Muscle layer of duodenum (tissue), 2 donors: ENCODE measurements around the gene CNOT3.
"Not testable (repeated sequence)": the region's sequence is repeated elsewhere in the genome, so short reads cannot be mapped to it uniquely, and the experiment has no call there.

Source experiments
- H3K27ac ChIP-seq: one replicate; pipeline ENCODE4 v1.7.0; 2013; ENCODE audit warnings: mild to moderate bottlenecking, low read length
- H3K27me3 ChIP-seq: one replicate; pipeline ENCODE4 v1.7.0; 2013; ENCODE audit warnings: low read depth, mild to moderate bottlenecking, control low read depth, low read length
- H3K36me3 ChIP-seq, 2 donors: one replicate each; pipeline ENCODE4 v1.7.0; 2013; ENCODE audit warnings: low read length in 2 of 2, control low read depth in 1 of 2, mild to moderate bottlenecking in 1 of 2; ENCODE audit not compliant: insufficient read depth in 2 of 2, control insufficient read depth in 1 of 2
- H3K4me1 ChIP-seq, 2 donors: one replicate each; pipeline ENCODE4 v1.7.0; 2013; ENCODE audit warnings: low read length in 2 of 2, mild to moderate bottlenecking in 2 of 2, control low read depth in 1 of 2, moderate library complexity in 1 of 2; ENCODE audit not compliant: insufficient read depth in 2 of 2, control insufficient read depth in 1 of 2
- H3K4me3 ChIP-seq, 2 donors: one replicate each; pipeline ENCODE4 v1.7.0; 2013; ENCODE audit warnings: low read length in 2 of 2, low read depth in 1 of 2, mild to moderate bottlenecking in 1 of 2
- H3K9me3 ChIP-seq, 2 donors: one replicate each; pipeline ENCODE4 v1.7.0; 2013; ENCODE audit warnings: low read length in 2 of 2, control low read depth in 1 of 2, mild to moderate bottlenecking in 1 of 2; ENCODE audit not compliant: control insufficient read depth in 1 of 2
- donor health status: healthy.

Gene CNOT3

DNA sequence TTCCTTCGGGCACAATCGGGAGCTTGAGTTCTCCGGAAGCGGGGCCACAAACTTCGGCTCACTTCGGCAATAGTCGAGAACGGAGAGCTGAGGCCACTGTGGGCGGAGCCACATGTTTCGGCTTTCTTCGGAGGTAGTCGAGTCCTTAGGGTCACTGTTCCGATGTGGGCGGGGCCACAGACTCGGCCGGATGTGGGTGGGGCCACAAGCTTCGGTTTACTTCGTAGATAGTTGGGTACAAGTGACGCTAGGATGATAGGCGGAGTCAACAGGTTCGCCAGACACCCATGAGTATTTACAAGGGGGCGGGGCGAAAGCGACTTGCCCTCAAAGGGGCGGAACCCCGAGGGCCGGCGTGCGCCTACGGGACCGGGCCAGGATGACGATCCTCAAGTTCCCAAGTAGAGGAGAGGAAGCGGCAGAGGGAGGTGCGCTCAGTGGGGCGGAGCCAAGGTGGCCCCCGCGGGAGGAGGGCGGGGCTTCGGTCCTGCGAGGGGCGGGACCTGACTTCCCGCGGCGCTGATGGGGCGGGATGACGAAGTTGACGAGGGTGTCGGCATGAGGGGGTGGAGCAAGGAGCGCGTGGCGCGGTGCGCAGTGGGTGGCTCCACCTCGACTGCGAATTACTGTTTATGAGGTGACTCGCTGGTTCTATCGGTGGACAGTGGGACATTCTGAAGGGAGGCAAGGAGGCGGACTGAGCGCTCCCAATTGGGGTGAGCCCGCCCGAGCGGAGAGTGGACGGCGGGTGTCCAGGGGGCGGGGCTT, 52.4 kb downstream of the CNOT3 start:
- no peaks in the 10 kb centered on the region for H3K27me3 ChIP-seq
- H3K36me3 ChIP-seq: peaks cover 16 to 23% of the 10 kb centered on the region in 2 donors
- H3K9me3 ChIP-seq: no peaks in the 10 kb centered on the region
- H3K4me1 ChIP-seq: peaks cover 8 to 25% of the 10 kb centered on the region in 2 donors
- H3K27ac ChIP-seq: peak overlapping the region; percentile 96
- peak overlapping the region; percentile 59 to 90 for H3K4me3 ChIP-seq

GRCh38 chr19:54190503-54191010, 53.0 kb downstream of the CNOT3 start:
- Histone ChIP-seq H3K36me3 (peaks cover 16 to 23% of the 10 kb centered on the region in 2 donors), H3K4me1 (peaks cover 8 to 25% of the 10 kb centered on the region in 2 donors), H3K4me3 (peak overlapping the region; percentile 76 to 90), H3K27me3 (no peaks in the 10 kb centered on the region), H3K9me3 (no peaks in the 10 kb centered on the region), H3K27ac (peak overlapping the region; percentile 96)

DNA sequence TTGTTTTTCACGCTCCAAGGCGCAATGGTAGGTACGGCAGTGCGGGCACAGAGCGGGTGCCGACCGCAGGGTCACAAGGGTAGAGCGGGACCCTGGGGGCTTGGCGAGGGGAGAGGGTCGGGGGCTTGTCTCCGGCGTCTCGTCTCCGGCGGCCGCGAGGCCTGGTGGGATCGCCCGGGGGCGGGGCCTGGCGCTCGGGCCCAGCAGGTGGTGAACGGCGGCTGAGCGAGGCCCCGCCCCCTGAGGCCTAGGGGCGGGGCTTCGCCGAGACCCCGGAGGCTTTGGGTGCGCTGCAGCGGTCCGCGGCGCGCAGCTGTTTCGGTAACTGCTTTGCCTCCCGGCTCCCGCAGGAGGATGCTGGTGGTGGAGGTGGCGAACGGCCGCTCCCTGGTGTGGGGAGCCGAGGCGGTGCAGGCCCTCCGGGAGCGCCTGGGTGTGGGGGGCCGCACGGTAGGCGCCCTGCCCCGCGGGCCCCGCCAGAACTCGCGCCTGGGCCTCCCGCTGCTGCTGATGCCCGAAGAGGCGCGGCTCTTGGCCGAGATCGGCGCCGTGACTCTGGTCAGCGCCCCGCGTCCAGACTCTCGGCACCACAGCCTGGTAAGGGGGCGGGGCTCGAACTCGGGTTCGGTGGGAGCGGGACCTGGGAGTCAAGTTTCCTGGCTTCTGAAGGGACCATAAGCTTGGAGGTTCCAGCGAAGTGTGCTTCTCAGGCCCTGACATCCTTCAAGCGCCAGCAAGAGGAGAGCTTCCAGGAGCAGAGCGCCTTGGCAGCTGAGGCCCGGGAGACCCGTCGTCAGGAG, 53.6 kb downstream of the CNOT3 start, which contains the start of gene TSEN34:
Gene TSEN34 (plus strand): TSS at position 298 of the 800 bp plus-strand sequence. CDS start 57 bp downstream, at position 355.
- Histone ChIP-seq H3K4me3 (peak within 1 kb of the TSS; percentile 76 to 90), H3K27me3 (no peaks in the 10 kb centered on the region), H3K36me3 (peaks cover 16 to 23% of the 10 kb centered on the region in 2 donors), H3K4me1 (peaks cover 8 to 25% of the 10 kb centered on the region in 2 donors), H3K27ac (peak within 1 kb of the TSS; percentile 96), H3K9me3 (no peaks in the 10 kb centered on the region)

GRCh38 chr19:54191811-54192453, 54.4 kb downstream of the CNOT3 start:
- Histone ChIP-seq H3K36me3 (peaks cover 11 to 23% of the 10 kb centered on the region in 2 donors), H3K4me1 (peaks cover 8 to 25% of the 10 kb centered on the region in 2 donors), H3K9me3 (no peaks in the 10 kb centered on the region), H3K4me3 (peak overlapping the region; percentile 76 to 90), H3K27me3 (no peaks in the 10 kb centered on the region), H3K27ac (peak overlapping the region; percentile 96)

DNA sequence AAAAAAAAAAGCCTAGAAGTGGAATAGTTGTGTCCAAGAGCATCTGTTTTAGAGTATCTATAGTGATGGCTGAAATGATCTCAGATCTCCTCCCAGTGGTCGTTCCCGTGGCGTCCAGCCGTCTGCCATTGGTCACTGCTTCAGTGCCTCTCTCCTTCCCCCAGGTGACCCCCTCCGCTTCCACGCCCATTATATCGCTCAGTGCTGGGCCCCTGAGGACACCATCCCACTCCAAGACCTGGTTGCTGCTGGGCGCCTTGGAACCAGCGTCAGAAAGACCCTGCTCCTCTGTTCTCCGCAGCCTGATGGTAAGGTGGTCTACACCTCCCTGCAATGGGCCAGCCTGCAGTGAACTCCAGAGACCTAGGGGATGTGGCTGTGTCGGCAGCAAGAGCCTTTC, 55.4 kb downstream of the CNOT3 start:
- Histone ChIP-seq H3K9me3 (no peaks in the 10 kb centered on the region), H3K4me1 (peaks cover 8 to 24% of the 10 kb centered on the region in 2 donors), H3K36me3 (peaks cover 7 to 23% of the 10 kb centered on the region in 2 donors), H3K27ac (no peak overlapping the region), H3K27me3 (no peaks in the 10 kb centered on the region), H3K4me3 (no peak overlapping the region)

DNA sequence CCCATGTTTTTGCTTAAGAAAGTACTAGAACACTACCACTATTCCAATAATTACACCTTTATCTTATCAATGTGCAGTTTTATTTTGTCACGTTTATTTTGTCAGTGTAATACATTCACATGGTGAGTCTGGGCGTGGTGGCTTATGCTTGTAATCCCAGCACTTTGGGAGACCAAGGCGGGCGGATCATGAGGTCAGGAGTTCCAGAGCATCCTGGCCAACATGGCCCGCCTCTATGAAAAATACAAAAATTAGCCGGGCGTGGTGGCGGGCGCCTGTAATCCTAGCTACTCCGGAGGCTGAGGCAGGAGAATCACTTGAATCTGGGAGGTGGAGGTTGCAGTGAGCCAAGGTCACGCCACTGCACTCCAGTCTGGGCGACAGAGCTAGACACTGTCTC, 56.9 kb downstream of the CNOT3 start:
- H3K27me3 ChIP-seq, H3K9me3 ChIP-seq, H3K4me3 ChIP-seq, H3K27ac ChIP-seq: not testable (repeated sequence)
- Histone ChIP-seq H3K4me1 (peaks cover 3 to 13% of the 10 kb centered on the region in 2 donors), H3K36me3 (peaks cover 7 to 23% of the 10 kb centered on the region in 2 donors)

DNA sequence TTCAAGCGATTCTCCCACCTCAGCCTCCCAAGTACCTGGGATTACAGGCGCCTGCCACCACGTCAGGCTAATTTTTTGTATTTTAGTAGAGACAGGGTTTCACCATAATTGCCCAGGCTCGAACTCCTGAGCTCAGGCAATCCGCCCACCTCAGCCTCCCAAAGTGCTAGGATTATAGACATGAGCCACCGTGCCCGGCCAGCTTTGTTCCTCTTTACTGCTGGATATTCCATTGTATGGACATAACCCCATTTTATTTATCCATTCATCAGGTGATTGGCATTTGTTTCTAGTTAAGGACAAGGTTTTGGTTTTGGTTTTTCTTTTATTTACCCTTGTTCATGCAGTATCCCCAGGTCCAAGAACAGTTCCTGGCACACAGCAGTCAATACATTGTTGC, 59.0 kb downstream of the CNOT3 start:
- Histone ChIP-seq H3K36me3 (peaks cover 11 to 21% of the 10 kb centered on the region in 2 donors), H3K9me3 (no peaks in the 10 kb centered on the region), H3K27me3 (no peaks in the 10 kb centered on the region), H3K27ac (no peak overlapping the region), H3K4me3 (no peak overlapping the region), H3K4me1 (peaks cover 3 to 20% of the 10 kb centered on the region in 2 donors)

DNA sequence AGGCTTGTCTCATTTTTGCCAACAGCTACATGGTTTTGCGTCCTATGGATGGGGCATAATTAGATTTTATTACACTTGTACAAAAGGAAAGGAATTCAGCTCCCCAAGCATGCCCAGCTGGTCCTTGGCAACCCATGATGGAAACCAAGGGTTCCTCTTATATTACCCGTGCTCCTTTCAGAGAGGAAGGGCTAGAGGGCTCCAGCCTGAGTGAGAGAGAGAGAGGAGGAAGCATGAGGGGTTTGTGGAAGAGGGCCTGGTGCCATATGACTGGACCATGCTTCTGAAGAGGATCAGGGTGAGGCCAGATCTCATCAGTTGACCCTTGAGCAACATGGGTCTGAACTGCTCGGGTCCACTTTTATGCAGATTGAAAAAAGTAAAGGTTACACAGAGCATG, 59.6 kb downstream of the CNOT3 start:
- Histone ChIP-seq H3K27ac (no peak overlapping the region), H3K27me3 (no peaks in the 10 kb centered on the region), H3K36me3 (peaks cover 16 to 22% of the 10 kb centered on the region in 2 donors), H3K4me1 (peaks cover 6 to 20% of the 10 kb centered on the region in 2 donors), H3K4me3 (no peak overlapping the region), H3K9me3 (no peaks in the 10 kb centered on the region)

DNA sequence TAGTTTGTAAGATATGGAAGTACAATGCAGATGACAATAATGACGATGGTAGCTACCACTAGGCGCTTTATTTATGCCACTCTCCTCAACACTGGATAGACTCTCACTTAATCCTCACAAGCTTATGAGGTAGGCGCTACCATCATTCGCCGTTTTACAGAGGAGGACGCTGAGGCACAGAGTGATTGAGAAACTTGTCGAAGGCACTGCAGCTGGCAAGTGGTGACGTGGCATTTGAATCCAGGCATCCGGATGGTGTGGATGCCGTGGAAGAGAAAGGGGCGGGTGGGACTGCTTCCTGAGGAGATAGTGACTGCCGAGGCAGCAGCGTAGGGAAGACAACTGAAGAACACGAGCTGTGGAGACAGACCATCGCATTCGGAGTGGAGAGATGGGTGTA, 61.8 kb downstream of the CNOT3 start:
- H3K36me3 ChIP-seq: peaks cover 26 to 32% of the 10 kb centered on the region in 2 donors
- H3K27me3 ChIP-seq: no peaks in the 10 kb centered on the region
- H3K4me3 ChIP-seq: no peak overlapping the region
- H3K27ac ChIP-seq: no peak overlapping the region
- no peaks in the 10 kb centered on the region for H3K9me3 ChIP-seq
- H3K4me1 ChIP-seq: peaks cover 18 to 36% of the 10 kb centered on the region in 2 donors

- Histone ChIP-seq H3K36me3 (peaks cover 43 to 47% of the 10 kb centered on the region in 2 donors), H3K27me3 (no peaks in the 10 kb centered on the region), H3K4me3 (peak overlapping the region; percentile 83 to 92), H3K27ac (peak overlapping the region; percentile 96), H3K9me3 (no peaks in the 10 kb centered on the region), H3K4me1 (peaks cover 18 to 49% of the 10 kb centered on the region in 2 donors)
Observed at GRCh38 chr19:54201172-54201701, 63.7 kb downstream of the CNOT3 start.
